IPS-15b (cell line): ENCODE measurements around the gene BMERB1.
"Not testable (repeated sequence)": the region's sequence is repeated elsewhere in the genome, so short reads cannot be mapped to it uniquely, and the experiment has no call there.

Experiments used
- H3K27me3 ChIP-seq: one replicate; pipeline ENCODE4 v1.6.1; 2013; ENCODE audit warnings: low read length; ENCODE audit not compliant: control insufficient read depth, insufficient read depth
- H3K36me3 ChIP-seq: one replicate; pipeline ENCODE4 v1.6.1; 2013; ENCODE audit warnings: low read length; ENCODE audit not compliant: control insufficient read depth, insufficient read depth
- H3K4me1 ChIP-seq: one replicate; pipeline ENCODE4 v1.6.1; 2013; ENCODE audit warnings: mild to moderate bottlenecking, low read length; ENCODE audit not compliant: control insufficient read depth, insufficient read depth
- H3K4me3 ChIP-seq: one replicate; pipeline ENCODE4 v1.5.1; 2013; ENCODE audit warnings: low read depth, low read length
- H3K9ac ChIP-seq: one replicate; pipeline ENCODE4 v1.6.1; 2013; ENCODE audit warnings: low read depth, mild to moderate bottlenecking, low read length
- H3K9me3 ChIP-seq: one replicate; pipeline ENCODE4 v1.6.1; 2013; ENCODE audit warnings: mild to moderate bottlenecking, low read length; ENCODE audit not compliant: control insufficient read depth, insufficient read depth

Gene BMERB1

GRCh38 chr16:15573896-15574613 is 139.7 kb downstream of the BMERB1 start:
- not testable (repeated sequence) for H3K4me1 ChIP-seq, H3K36me3 ChIP-seq, H3K4me3 ChIP-seq

GRCh38 chr16:15574614-15574948 is 140.2 kb downstream of the BMERB1 start:
- Histone ChIP-seq H3K27me3 (no peaks in the 10 kb centered on the region), H3K9me3 (no peaks in the 10 kb centered on the region), H3K4me3 (no peak overlapping the region), H3K4me1 (no peaks in the 10 kb centered on the region), H3K9ac (no peak overlapping the region), H3K36me3 (no peaks in the 10 kb centered on the region)

More at GRCh38 chr16:15573896-15574613, 139.7 kb downstream of the BMERB1 start:
- H3K9me3 ChIP-seq, H3K9ac ChIP-seq, H3K27me3 ChIP-seq: not testable (repeated sequence)

GRCh38 chr16:15575293-15576049 is 141.1 kb downstream of the BMERB1 start:
- Histone ChIP-seq H3K27me3 (no peaks in the 10 kb centered on the region), H3K36me3 (no peaks in the 10 kb centered on the region), H3K9ac (no peak overlapping the region), H3K4me1 (no peaks in the 10 kb centered on the region), H3K4me3 (no peak overlapping the region), H3K9me3 (no peaks in the 10 kb centered on the region)

- peaks cover 3% of the 10 kb centered on the region for H3K36me3 ChIP-seq
- no peaks in the 10 kb centered on the region for H3K27me3 ChIP-seq
- no peaks in the 10 kb centered on the region for H3K4me1 ChIP-seq
- H3K9me3 ChIP-seq: no peaks in the 10 kb centered on the region
- no peak overlapping the region for H3K4me3 ChIP-seq
- no peak overlapping the region for H3K9ac ChIP-seq
These were observed 142.9 kb downstream of the BMERB1 start for GRCh38 chr16:15576960-15577958.

- Histone ChIP-seq H3K9ac (no peak overlapping the region), H3K36me3 (peaks cover 7% of the 10 kb centered on the region), H3K9me3 (no peaks in the 10 kb centered on the region), H3K4me1 (no peaks in the 10 kb centered on the region), H3K4me3 (no peak overlapping the region), H3K27me3 (no peaks in the 10 kb centered on the region)
These were observed 144.4 kb downstream of the BMERB1 start for GRCh38 chr16:15578824-15579223.

GRCh38 chr16:15581127-15581815 is 146.9 kb downstream of the BMERB1 start:
- no peak overlapping the region for H3K9ac ChIP-seq
- no peaks in the 10 kb centered on the region for H3K4me1 ChIP-seq
- no peaks in the 10 kb centered on the region for H3K9me3 ChIP-seq

GRCh38 chr16:15583526-15583925 is 149.1 kb downstream of the BMERB1 start:
- H3K9me3 ChIP-seq: no peaks in the 10 kb centered on the region
- no peaks in the 10 kb centered on the region for H3K4me1 ChIP-seq
- peaks cover 7% of the 10 kb centered on the region for H3K36me3 ChIP-seq
- no peaks in the 10 kb centered on the region for H3K27me3 ChIP-seq
- no peak overlapping the region for H3K4me3 ChIP-seq
- H3K9ac ChIP-seq: no peak overlapping the region

More at GRCh38 chr16:15581127-15581815, 146.9 kb downstream of the BMERB1 start:
- Histone ChIP-seq H3K4me3 (no peak overlapping the region), H3K36me3 (peaks cover 7% of the 10 kb centered on the region), H3K27me3 (no peaks in the 10 kb centered on the region)

- H3K9ac ChIP-seq: no peak overlapping the region
- no peak overlapping the region for H3K4me3 ChIP-seq
- peaks cover 9% of the 10 kb centered on the region for H3K36me3 ChIP-seq
- H3K9me3 ChIP-seq: no peaks in the 10 kb centered on the region
- H3K4me1 ChIP-seq: no peaks in the 10 kb centered on the region
- H3K27me3 ChIP-seq: no peaks in the 10 kb centered on the region
These were observed 151.6 kb downstream of the BMERB1 start for GRCh38 chr16:15585956-15586355.

- H3K4me3 ChIP-seq: no peak overlapping the region
- H3K27me3 ChIP-seq: no peaks in the 10 kb centered on the region
- H3K9ac ChIP-seq: no peak overlapping the region
- peaks cover 6% of the 10 kb centered on the region for H3K36me3 ChIP-seq
- no peaks in the 10 kb centered on the region for H3K9me3 ChIP-seq
- no peaks in the 10 kb centered on the region for H3K4me1 ChIP-seq
These were observed 152.3 kb downstream of the BMERB1 start for GRCh38 chr16:15586716-15587115.

- Histone ChIP-seq H3K27me3 (no peaks in the 10 kb centered on the region), H3K9me3 (no peaks in the 10 kb centered on the region), H3K4me1 (no peaks in the 10 kb centered on the region), H3K36me3 (peaks cover 6% of the 10 kb centered on the region), H3K4me3 (no peak overlapping the region), H3K9ac (no peak overlapping the region)
These were observed 152.9 kb downstream of the BMERB1 start for GRCh38 chr16:15587152-15587825.

- Histone ChIP-seq H3K36me3 (peaks cover 5% of the 10 kb centered on the region), H3K4me3 (no peak overlapping the region), H3K27me3 (no peaks in the 10 kb centered on the region), H3K9me3 (no peaks in the 10 kb centered on the region), H3K4me1 (no peaks in the 10 kb centered on the region), H3K9ac (no peak overlapping the region)
These were observed 157.9 kb downstream of the BMERB1 start for GRCh38 chr16:15592324-15592723.
